Activated naive CD8-positive, alpha-beta T cell treated with anti-CD3 and anti-CD28 coated beads, Interleukin-2, amount 50 U/mL, for 16 hours (primary cell): ENCODE data around the gene PTPRM.

ENCODE experiments used
- DNase-seq: peaks from one replicate; pipeline ENCODE4 v3.0.0-alpha.2; 2020; ENCODE audit warnings: low read depth, low spot score

PTPRM gene

GRCh38 chr18:7567474-7568425 is 634 bp downstream of the PTPRM start:
- no peak for DNase-seq

- DNase-seq, result no peak
Measured at GRCh38 chr18:7568426-7568825, 1.3 kb downstream of the PTPRM start.

GRCh38 chr18:7571626-7572025 is 4.5 kb downstream of the PTPRM start:
- DNase-seq, result no peak

GRCh38 chr18:7572822-7573221 is 5.7 kb downstream of the PTPRM start:
- DNase-seq, result no peak

- DNase-seq, result no peak
Measured at GRCh38 chr18:7575465-7576028, 8.4 kb downstream of the PTPRM start.

- no peak for DNase-seq
Measured at GRCh38 chr18:7576077-7576476, 9.0 kb downstream of the PTPRM start.

GRCh38 chr18:7576685-7577084 is 9.6 kb downstream of the PTPRM start:
- no peak for DNase-seq

- no peak for DNase-seq
Measured at GRCh38 chr18:7577706-7578105, 10.6 kb downstream of the PTPRM start.

- DNase-seq, result no peak
Measured at GRCh38 chr18:7579176-7579917, 12.2 kb downstream of the PTPRM start.

- no peak for DNase-seq
Measured at GRCh38 chr18:7579918-7580542, 12.9 kb downstream of the PTPRM start.

- DNase-seq, result no peak
Measured at GRCh38 chr18:7584646-7585275, 17.6 kb downstream of the PTPRM start.

GRCh38 chr18:7585276-7585670 is 18.2 kb downstream of the PTPRM start:
- DNase-seq, result no peak

- DNase-seq, result no peak
Measured at GRCh38 chr18:7586379-7586778, 19.3 kb downstream of the PTPRM start.

GRCh38 chr18:7590826-7591560 is 23.9 kb downstream of the PTPRM start:
- DNase-seq, result no peak

- DNase-seq, result no peak
Measured at GRCh38 chr18:7592305-7593071, 25.4 kb downstream of the PTPRM start.

GRCh38 chr18:7593218-7593819 is 26.2 kb downstream of the PTPRM start:
- DNase-seq, result no peak

GRCh38 chr18:7596147-7596546 is 29.0 kb downstream of the PTPRM start:
- DNase-seq, result no peak

GRCh38 chr18:7597500-7597899 is 30.4 kb downstream of the PTPRM start:
- no peak for DNase-seq

GRCh38 chr18:7598167-7599047 is 31.3 kb downstream of the PTPRM start:
- no peak for DNase-seq
